AG08395 (cell line): ENCODE data around the gene NECAP2.

Source experiments
- DNase-seq: peaks from one replicate; pipeline ENCODE4 v3.0.0; 2012; ENCODE audit warnings: mixed read lengths, low spot score

NECAP2 gene, protein sequence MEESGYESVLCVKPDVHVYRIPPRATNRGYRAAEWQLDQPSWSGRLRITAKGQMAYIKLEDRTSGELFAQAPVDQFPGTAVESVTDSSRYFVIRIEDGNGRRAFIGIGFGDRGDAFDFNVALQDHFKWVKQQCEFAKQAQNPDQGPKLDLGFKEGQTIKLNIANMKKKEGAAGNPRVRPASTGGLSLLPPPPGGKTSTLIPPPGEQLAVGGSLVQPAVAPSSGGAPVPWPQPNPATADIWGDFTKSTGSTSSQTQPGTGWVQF

GRCh38 chr1:16440470-16441281, at the start of gene NECAP2:
Gene NECAP2, plus strand, starts transcription at chr1:16440724. Its CDS starts 38 bp downstream, at chr1:16440762.
- peak; percentile 95 for DNase-seq

GRCh38 chr1:16391411-16391810, 49.1 kb upstream of the NECAP2 start:
- no peak for DNase-seq

DNA sequence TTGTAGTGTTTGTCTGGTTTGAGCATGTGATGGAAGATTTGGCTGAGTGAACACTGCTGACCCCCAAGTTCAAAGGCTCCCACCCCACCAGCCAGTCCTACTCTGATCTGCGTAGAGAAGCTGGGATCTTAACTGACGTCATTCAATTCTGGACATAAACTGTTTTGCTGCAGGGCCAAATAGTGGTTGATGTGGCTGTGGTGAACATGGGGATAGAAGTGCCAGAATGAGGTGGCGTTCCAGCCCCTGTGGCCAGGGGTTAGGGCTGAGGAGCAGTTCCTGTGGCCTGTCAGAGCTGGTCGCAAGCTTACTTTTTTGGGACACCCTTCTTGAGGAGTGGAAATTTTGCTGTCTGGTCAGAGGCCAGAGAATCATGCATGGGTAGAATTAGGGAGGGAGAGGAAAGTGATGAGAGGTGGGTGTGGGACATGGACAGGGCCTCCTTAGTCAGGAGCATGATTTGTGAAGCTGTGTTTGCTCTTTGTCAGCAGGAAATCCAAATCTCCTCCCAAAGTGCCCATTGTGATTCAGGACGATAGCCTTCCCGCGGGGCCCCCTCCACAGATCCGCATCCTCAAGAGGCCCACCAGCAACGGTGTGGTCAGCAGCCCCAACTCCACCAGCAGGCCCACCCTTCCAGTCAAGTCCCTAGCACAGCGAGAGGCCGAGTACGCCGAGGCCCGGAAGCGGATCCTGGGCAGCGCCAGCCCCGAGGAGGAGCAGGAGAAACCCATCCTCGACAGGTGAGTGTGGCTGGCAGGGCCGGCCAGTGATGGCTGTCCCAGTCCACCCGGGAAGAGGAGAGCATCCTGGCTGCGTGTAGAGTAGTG, 47.6 kb upstream of the NECAP2 start:
- no peak for DNase-seq

DNA sequence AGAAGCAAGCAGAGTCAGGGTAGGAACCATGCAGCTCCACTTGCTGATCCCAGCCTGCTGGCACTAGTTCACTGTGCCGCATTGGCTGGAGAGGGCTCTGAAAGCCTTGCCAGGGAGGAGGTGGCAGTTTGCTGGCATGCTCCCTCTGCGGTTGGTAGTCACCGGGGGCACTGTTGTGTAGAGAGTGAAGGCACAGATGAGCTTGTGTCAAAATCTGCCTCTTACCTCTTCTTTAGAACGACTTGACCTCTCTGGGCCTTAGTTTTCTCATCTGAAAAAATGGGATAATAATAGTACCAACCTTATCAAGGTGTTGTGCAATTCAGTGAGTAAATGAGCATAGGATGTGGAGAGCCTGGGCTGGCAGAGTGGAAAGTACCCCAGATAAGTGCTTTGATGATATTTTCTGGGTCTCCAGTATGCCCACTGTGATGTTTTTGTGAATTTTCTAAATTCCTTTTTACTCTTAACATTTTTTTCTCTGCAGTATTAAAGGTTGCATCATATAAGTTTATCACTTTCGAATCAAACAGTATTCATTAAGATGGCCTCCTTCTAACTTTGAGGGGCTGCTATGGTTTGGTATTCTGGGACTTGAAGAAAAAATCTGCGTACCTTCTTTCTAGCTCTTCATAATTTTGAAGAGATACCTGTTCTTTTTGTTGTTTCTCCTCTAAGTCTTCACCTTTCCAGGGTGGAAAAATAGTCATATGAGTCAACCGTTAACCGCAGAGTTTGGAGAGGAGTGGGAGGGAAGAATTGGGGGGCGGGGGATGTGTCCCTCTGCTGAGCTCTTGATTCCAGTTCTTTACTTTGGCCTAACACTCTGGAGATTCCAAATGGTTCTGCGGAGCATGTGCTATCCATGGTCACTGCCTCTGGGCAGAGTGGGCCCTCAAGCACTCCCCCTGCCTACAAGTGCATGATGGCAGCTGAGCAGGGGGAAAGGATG, 46.7 kb upstream of the NECAP2 start:
- DNase-seq, result no peak

- DNase-seq, result no peak
Observed at GRCh38 chr1:16394977-16395376, 45.5 kb upstream of the NECAP2 start.

GRCh38 chr1:16396591-16396990, 43.9 kb upstream of the NECAP2 start:
- DNase-seq, result peak; percentile 84

DNA sequence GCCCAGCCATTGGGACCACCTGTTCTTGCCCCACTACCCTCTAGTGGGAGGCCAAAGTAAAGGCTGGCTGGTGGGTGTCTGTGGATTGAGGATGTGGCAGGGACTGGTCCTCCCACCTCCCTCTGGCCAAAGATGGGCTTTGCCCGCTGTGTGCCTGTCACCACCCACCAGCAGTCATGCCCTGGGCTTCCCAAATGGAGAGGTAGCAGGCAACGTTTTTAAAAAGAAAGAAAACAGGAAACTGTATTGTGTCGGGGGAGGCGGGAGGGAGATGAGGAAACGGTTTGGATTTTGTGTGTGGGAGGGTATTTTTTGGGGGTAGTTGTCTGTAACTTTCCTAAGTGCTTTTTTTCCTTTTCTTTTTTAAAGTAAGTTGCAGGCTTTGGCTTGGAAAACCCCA, 43.4 kb upstream of the NECAP2 start:
- DNase-seq, result no peak

DNA sequence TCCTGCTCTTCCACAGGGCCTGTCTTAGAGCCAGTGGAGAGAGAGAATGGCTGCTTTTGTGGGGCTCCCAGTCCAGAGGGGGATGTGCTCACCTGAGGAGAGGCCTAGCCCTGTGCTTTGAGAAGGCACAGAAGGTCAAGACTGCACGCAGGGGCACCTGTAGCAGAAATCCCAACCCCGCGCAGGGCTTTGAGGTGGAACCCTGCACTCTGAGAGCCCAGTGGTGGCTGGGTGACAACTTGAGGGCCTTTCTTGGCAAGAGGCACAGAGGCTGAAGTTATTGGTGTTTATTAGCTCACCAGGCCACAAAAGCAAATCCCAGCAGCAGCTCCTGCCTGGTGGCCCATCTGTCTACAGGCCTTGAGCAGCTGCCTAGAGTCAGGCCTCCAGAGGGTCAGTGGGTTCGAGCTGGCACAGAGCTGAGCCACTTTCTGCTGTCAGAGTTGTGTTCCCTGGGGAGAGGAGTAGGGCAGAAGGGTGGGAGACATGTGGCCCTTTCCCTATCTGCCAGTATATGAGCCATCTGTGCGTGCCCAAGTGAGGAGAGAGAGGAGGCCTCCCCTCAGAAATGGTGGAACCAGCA, 42.1 kb upstream of the NECAP2 start:
- no peak for DNase-seq

DNA sequence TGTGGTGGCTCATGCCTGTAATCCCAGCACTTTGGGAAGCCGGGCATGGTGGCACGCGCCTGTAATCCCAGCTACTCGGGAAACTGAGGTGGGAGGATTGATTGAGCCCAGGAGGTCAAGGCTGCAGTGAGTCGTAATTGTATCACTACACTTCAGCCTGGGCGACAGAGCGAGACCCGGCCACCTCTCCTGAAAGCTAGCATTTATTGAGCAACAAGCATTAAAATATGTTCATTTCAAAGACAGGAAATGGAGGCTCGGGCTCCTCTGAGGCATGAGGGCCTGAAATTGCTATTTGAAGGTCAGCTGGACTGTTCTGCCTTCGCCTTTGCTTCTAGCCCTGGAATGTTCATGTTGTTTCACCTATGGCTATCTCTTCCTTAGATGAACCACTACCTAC, 37.8 kb upstream of the NECAP2 start:
- no peak for DNase-seq

DNA sequence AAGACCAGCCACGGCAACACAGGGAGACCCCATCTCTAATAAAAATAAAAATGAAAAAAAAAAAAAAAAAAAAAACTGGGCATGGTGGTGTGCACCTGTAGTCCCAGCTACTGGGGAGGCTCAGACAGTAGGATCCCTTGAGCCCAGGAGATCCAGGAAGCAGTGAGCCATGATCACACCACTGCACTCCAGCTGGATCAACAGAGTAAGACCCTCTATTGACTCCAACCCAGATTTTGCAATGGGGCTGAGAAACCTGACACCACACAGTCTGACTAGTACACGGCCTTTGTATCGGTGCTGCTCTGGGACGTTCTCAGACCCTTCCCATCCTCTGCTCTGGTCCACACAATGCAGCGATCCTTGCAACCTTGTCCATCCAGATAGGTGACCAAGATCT, 35.1 kb upstream of the NECAP2 start:
- DNase-seq, result no peak

DNA sequence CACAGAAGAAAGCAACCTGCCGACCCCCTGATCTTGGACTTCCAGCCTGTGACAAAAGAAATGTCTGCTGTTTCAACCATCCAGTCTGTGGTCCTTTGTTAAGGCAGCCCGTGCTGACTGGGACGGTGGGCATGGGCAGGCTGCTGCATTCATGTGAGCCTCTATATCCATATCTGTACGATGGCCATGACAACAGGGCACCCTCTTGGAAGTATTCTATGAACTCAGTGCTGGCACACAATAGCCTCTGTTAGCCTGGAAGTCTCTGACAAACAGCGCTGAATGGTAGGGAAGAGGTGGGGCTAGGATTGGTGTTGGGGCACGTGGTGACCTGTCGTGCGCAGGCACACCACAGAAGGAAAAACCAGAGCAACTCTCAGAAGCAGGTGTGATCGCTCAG, 33.7 kb upstream of the NECAP2 start:
- DNase-seq, result no peak

- no peak for DNase-seq
Observed at GRCh38 chr1:16409536-16410152, 30.9 kb upstream of the NECAP2 start.

DNA sequence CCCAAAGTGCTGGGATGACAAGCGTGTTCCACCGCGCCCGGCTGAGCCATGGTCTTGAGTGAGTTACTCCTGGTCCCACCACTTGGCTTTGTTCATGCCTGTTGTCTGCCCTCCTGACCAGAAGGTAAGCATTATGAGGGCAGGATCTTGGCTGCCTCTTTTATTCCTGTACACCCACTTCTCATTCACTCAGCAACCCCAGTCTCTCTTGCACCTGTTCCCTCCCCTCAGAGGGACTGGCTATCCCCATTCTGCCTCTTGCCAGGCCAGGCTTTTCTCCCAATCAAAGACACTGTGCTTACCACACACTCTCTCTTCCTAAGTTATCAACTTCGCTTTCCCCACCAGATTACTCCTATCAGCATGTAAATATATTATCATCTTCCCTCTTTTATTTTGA, 29.7 kb upstream of the NECAP2 start:
- no peak for DNase-seq

- no peak for DNase-seq
Observed at GRCh38 chr1:16413191-16413590, 27.3 kb upstream of the NECAP2 start.

- no peak for DNase-seq
Observed at GRCh38 chr1:16418823-16419425, 21.6 kb upstream of the NECAP2 start.

GRCh38 chr1:16420424-16421118, 20.0 kb upstream of the NECAP2 start:
- no peak for DNase-seq

DNA sequence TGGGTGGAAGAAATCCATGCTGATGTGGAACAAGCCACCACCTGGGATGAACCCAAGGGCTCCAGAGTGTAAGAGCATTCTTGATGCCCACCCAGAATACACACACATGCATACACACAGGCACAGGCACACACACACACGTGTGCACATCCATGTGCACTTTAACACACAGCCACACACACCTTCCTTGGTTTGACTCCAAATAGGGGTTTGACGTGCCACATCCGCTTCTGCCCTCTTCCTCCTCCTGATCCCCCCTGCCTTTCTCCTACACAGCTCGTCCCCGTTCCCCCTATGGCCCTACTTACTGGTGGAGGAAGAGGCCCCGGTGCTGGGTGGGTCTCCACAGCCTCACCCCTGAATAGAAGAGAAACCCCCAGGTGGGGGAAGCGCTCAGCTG, 19.3 kb upstream of the NECAP2 start:
- DNase-seq, result no peak

DNA sequence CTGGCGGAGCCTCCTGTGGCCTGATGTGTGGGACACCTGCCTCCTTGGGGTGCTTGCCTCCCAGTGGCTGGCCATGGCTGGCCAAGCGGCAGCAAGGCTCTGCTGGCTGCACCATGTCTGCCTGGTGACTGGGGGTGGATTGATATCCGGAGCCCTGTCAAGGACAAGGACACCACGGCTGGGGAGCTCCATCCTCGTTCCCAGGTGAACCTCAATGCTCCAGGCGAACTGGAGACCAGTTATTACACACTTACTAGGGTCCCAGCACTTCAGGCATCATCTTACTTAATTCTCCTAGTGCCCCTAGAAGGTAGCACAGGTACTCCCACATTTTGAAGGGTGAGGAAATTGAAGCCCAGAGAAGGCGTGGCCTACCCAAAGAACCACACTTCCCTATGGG, 18.5 kb upstream of the NECAP2 start:
- no peak for DNase-seq

GRCh38 chr1:16425125-16426025, 15.1 kb upstream of the NECAP2 start:
- no peak for DNase-seq
